DMS153 treated with DMSO at 0.1 percent for 48 hours (cell line): ENCODE measurements around the gene TNFRSF11A.

Experiments used
- DNase-seq: peaks from one replicate; lab custom pipeline; 2025; ENCODE audit not compliant: unreplicated experiment; lab: John Stamatoyannopoulos, UW

TNFRSF11A gene

GRCh38 chr18:62324917-62325805 lies at the start of gene TNFRSF11A:
TSS of gene TNFRSF11A (plus strand) at chr18:62325310. CDS start at chr18:62325353, 43 bp downstream.
- DNase-seq: peak; percentile 15

GRCh38 chr18:62277045-62277444 lies 48.1 kb upstream of the TNFRSF11A start:
- no peak for DNase-seq

GRCh38 chr18:62279561-62279960 lies 45.5 kb upstream of the TNFRSF11A start:
- peak; percentile 41 for DNase-seq

GRCh38 chr18:62280058-62280457 lies 45.1 kb upstream of the TNFRSF11A start:
- no peak for DNase-seq

- DNase-seq: no peak
Measured at GRCh38 chr18:62280786-62281185, 44.3 kb upstream of the TNFRSF11A start.

- DNase-seq: no peak
Measured at GRCh38 chr18:62281684-62282083, 43.4 kb upstream of the TNFRSF11A start.

- no peak for DNase-seq
Measured at GRCh38 chr18:62282188-62282629, 42.9 kb upstream of the TNFRSF11A start.

GRCh38 chr18:62284637-62285036 lies 40.5 kb upstream of the TNFRSF11A start:
- no peak for DNase-seq

GRCh38 chr18:62285281-62285680 lies 39.8 kb upstream of the TNFRSF11A start:
- DNase-seq: no peak

GRCh38 chr18:62287781-62288664 lies 37.1 kb upstream of the TNFRSF11A start:
- no peak for DNase-seq

- DNase-seq: no peak
Measured at GRCh38 chr18:62288665-62289008, 36.5 kb upstream of the TNFRSF11A start.

GRCh38 chr18:62289047-62289446 lies 36.1 kb upstream of the TNFRSF11A start:
- DNase-seq: no peak

GRCh38 chr18:62294073-62294472 lies 31.0 kb upstream of the TNFRSF11A start:
- no peak for DNase-seq

- no peak for DNase-seq
Measured at GRCh38 chr18:62300359-62300963, 24.6 kb upstream of the TNFRSF11A start.

- DNase-seq: no peak
Measured at GRCh38 chr18:62301322-62301721, 23.8 kb upstream of the TNFRSF11A start.

- DNase-seq: no peak
Measured at GRCh38 chr18:62312851-62313250, 12.3 kb upstream of the TNFRSF11A start.

GRCh38 chr18:62318228-62319180 lies 6.6 kb upstream of the TNFRSF11A start:
- DNase-seq: no peak

GRCh38 chr18:62321201-62321600 lies 3.9 kb upstream of the TNFRSF11A start:
- no peak for DNase-seq

- DNase-seq: no peak
Measured at GRCh38 chr18:62323483-62324180, 1.5 kb upstream of the TNFRSF11A start.
